Activated T-cell treated with anti-CD3 and anti-CD28 coated beads for 1 hour (primary cell): Measurements from ENCODE around the gene TSPAN2.

Experiments used
- DNase-seq: peaks from one replicate; pipeline ENCODE4 v3.0.0-alpha.2; 2020; ENCODE audit warnings: low read depth

TSPAN2 gene

DNA sequence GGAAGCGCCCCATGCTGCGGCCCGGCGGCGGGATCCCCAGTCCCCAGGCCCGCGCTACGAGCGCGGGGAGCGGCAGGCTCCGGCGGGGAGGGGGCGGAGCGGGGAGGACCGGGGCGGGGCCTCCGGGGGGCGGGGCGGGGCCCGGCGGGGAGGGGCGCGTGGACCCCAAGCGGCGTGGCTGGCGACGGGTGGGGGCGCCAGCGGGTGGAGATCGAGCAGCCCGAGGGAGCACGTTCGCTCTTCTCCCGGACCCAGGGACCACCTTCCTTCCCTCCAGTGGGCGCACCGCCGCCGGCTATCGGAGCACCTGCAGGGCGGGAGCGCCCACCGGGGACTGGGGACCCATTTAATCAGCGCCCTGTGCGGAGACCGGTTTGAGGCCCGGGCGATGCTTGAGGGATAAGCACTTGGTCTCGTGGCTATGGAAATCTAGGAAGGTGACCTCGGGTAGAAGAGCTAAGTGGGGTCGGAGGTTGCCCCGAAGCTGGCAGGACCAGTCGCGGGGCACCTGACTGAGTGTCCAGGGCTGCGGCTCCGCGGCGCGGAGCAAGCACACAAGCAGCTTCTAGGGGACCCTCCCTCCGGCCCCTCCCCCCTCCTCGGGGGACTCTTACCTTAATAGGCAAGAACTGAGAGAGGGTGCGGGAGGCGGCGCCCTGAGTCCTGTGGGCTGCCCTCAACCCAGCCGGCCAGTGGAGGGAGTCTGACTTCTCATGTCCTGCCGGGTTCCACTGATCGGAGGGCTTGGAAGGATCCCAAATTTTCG lies at the start of gene TSPAN2:
TSPAN2 (minus strand) TSS at position 84 of the 766 bp plus-strand sequence; CDS start at position 13, 71 bp downstream.
- peak; percentile 47 for DNase-seq

DNA sequence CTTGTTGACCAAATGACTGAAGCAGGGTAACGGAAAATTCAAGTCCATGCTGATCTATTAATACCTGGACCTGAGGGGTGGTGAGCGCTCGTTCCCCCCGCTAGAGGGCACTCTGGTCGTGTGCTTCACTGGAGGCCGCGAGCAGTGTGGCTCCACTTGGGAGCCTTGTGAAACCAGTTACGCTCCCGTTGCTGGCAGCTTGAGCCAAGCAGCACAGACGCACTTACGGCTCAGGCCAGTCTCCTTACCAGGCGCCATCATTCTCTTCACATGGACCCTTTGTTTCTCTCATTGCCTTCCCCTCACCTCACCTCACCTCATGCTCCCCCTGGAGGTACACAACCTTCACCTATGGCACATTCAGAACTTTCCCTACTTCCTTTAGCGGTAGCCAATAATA lies 49.7 kb upstream of the TSPAN2 start:
- DNase-seq = peak; percentile 50

DNA sequence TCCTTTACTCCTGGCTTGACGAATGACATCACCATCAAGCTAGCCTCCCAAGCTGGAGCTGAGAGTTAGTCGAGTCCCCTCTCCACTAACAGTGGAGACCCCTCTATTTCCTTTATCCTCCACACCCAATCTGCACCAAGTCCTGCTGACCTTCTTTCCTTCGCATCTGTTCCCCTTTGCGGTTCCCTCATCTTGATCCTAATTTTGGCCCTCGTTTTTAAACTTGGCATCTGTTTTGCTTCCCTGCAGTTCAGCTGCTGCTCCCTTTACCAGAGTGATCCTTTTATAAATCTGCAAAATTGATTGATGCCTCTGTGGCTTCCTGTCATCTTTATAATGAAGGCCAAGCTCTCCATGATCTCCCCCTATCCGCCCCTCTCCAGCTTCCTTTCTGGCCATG lies 49.0 kb upstream of the TSPAN2 start:
- no peak for DNase-seq

DNA sequence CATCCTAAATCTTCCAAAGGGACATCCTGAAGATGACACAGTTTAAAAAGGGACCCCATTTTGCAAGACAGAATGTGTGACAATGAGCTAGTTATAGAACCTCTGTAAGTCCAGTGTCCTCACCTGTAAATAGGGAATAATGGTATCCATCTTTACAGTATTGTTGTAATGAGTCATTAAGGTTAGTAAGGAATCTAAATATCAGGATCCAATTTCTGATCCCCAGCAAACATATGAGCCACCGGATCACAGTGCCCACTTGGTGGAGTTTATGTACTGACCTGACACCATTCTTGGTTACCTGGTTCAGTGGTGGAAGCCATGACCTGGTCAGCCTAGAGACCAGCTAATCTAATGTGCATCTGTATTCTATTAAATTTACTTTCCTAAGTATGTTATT lies 47.9 kb upstream of the TSPAN2 start:
- no peak for DNase-seq

DNA sequence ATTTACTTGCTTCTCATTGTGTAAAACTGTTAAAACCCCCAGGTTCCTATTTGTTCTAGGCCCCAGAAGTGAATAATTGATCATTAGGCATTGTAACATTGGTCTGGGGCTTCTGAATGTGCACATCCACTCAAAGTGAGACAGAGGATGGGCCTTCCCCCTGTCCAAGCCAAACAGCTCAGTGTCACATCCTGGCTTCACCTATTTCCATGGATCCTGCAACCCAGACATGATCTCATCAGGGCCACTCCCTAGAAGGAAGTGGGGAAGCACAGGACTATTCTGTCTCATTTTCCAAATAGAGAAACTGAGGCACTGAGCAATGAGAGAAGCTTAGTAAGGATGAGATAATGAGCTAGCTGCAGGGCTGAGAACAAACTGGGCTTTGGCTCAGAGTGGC lies 47.4 kb upstream of the TSPAN2 start:
- DNase-seq = no peak

DNA sequence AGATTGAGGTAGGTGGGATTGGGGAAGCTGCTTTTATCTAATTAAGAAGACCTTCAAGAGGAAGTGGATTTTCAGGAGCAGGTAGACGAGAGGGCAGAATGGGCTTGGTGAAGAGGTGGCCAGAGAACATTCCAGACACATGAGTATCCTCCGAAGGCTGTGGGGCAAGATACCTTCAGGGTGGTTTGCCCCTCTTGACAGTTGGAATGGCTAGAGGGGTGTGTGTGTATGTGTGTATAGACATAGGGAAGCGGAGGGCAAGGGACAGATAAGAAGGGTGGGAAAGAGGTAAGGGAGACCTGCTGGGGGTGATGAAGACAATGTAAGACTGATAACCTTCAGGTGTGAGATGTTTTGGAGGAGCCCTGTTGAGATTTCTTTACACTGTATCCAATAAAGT lies 46.8 kb upstream of the TSPAN2 start:
- DNase-seq = no peak

DNA sequence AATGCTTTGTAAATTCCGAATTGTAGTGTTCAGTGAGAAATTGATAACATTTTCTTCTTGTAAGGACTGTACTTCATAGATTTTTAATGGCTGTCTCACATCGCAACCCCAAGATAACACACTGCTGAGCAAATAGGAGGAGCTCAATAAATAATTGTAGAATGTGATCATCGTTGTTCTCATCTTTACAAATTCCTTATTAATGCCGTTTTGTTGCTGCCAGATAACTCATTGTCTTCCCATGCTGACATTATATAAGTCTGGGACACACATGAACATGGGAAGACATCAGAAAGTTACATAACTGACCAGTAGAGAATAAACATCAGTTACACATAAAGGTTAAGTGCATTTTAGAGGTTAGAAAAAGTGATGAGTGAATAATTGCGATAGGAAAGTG lies 46.4 kb upstream of the TSPAN2 start:
- no peak for DNase-seq

DNA sequence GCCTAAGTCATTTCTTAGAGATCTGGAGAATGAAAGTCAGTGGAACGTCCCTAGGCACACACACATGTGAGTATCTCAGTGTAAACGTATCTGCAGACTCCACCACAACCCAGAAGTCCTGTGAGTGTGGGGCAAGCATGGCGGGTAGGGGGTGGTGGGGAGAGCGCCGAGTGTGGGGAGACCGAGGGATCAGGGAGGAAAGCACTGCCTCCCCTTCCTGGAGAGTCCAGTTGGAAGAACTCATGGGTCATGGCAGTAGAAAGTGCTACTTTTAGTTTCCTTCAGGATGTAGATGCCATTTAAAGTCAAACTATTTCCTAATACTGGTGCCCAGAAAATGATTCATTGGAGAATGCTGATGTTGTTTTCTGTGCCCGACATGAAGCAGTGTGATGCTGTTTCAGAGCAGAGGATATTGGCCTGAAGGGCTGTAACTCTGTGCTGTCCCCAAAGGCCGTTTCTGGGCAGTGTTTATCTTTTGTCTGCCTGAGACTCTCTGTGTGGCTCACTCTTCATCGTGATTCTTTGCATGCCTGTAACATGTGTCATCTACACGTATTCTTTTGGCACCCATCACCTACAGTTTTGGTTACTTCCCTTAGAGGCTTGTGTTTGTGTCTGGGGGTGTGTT lies 45.7 kb upstream of the TSPAN2 start:
- no peak for DNase-seq

DNA sequence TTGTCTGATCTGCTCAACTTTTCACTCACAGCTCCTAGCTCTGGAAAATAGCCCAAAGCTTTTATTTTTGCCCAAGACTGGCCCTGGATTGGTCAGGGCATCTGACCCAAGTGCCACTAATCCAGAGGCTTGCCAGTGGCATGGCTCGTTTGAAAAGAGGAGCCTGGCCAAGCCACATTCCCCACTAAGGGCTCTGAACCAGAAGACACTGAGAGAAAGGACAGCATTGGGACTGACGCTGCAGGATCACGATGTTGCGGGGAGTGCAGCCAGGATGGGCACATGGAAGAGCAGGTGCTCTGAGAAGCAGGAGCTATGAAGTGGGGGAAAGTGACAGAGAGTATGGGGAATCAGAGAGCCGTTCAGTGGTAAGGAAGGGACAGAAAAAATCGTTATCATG lies 44.9 kb upstream of the TSPAN2 start:
- no peak for DNase-seq

DNA sequence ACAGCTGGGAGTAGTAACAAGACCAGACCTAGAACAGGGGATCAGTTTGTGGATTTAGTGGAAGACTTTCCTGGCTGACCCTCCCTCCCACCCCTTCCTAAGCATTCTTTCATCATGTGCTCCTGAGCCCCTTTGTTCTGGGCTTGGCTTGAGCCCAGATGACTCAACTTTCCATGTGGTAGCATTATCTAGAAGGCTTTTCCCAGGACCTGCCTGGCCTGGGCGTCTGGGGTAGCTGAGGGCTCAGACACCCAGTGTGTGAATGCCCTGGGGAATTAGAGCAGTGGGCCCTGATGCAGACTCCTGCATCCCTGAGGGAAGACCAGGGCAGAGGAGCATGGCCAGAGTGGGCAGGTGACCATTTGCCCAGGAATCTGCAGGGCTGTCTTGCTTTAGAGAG lies 44.1 kb upstream of the TSPAN2 start:
- DNase-seq = no peak

DNA sequence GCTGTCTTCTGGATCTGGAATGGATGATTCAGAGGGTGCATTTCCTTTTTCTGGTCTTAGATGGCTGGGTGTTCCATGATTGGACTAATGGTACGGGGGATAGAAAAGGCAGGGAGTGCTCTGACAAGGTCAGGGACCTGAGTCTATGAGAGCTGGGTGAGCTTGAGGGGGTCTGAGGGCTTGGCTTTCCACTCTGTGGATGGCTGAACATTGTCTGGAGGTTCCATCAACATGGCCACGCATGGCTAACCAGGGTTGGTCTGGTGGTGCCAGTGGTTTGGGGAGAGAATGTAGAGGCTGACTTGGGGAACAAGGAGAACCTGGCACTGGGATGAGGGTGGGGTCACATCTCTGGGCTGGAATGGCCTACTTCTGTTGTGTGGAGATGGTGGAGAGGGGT lies 41.5 kb upstream of the TSPAN2 start:
- no peak for DNase-seq

DNA sequence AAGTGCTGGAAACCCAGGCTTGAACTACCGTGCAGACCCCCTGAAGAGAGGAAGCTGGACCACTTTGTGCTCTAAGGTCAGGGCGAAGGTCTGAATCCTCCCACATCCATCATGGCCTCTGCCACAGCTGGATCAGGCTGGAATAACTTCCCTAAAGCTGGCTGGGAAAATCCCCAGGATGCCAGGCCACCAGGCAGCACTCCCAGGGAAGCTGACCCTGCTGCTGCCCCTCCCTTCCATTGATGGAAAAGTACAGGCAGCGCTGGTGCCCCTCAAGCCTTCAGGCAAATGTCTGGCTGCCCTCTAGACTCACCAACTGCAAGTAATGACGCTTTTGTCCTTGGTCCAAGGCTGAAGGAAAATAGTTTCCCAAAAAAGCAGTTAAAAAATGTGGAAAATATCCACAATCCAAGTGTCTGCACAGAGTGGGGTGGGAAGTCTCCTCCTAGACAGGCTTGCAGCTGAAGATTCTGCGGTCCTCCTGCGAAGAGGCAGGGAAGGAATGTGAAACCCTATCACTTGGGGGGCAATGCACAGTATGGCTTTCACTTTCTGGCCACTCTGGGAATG lies 39.9 kb upstream of the TSPAN2 start:
- DNase-seq = no peak

DNA sequence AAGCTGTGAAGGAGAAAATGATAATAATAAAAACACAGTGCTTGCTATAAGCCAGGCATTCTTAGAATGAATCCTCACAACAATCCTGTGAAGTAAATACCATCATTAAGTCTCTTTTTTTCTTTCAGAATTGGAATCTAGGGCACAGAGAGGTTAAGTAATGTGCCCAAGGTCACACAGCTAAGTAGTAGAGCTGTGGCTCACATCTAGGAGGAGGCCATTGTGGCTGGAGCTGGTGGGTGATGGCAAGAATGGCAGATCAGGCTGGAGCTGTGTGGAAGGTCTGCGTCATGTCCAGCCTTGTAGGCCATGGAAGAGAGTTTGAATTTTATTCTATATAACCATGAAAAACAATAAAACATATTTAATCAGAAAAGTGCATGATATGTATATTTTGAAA lies 38.2 kb upstream of the TSPAN2 start:
- DNase-seq = no peak

DNA sequence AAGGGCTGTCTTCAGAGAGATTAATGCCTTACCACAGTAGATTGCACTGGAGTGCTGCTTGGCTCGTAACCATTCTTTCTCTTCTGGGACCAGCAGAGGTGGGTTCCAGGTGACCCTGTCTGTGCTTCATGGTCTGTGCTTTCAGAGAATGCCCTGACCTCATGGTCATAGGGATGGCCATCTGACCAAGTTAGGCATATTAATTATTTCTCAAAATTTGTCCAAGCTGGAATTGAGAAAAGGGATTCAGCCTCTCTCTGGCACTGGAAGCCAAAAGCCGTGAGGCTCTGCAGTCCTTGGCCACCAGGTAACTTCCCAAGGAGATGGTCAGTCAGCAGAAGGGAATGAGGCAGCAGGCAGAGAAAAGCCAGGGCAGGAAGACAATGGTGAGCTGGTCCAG lies 37.2 kb upstream of the TSPAN2 start:
- no peak for DNase-seq

DNA sequence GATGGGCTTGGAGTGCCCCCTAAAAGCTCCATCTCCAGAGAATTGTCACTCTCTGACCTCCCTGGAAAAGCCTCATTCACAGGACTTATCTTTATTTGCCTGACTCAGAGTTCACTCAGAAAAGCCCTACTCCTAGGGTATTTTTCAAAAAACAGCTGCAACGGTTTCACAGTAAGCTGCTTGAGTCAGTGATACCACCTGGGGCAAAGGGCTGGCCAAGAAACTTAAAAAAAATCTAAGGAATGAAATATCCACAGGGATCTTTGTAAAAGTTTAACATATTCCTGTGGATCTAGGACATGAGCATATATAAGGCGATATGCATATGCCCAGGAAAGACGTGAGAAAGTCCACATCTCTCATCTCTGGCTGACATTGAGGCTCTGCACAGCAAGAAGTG lies 33.8 kb upstream of the TSPAN2 start:
- no peak for DNase-seq

DNA sequence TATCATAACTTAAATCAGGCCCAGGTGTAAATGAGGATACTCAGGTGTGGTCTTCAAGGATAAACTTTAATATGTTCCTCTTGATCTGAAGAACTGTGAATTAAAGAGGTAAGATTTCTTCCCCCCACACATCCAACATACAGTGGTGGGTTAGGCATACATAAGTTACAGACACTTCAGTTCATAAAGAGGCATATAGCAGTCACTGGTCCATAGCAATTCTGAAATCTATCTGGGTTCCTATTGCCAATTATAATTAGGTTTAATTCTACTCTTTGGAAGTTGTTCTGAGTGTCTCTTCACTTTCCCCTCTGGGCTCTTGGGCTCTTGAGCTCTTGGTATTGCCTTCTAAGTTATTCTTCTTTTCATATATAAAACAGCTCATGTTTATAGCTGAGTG lies 32.5 kb upstream of the TSPAN2 start:
- DNase-seq = no peak

DNA sequence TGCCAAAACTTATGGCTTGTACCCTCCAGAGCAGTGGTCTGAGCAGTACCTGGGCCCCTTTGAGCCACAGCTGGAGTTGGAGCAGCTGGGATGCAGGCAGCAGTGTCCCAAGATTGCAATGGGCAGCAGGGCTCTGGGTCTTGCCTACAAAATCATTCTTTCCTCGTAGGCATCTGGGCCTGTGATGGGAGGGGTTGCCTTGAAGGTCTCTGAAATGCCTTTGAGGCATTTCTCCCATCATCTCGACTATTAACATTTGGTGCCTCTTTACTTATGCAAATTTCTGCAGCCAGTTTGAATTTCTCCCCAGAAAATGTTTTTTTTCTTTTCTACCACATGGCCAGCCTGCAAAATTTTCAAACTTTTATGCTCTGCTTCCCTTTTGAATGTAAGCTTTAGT lies 31.0 kb upstream of the TSPAN2 start:
- DNase-seq = no peak

DNA sequence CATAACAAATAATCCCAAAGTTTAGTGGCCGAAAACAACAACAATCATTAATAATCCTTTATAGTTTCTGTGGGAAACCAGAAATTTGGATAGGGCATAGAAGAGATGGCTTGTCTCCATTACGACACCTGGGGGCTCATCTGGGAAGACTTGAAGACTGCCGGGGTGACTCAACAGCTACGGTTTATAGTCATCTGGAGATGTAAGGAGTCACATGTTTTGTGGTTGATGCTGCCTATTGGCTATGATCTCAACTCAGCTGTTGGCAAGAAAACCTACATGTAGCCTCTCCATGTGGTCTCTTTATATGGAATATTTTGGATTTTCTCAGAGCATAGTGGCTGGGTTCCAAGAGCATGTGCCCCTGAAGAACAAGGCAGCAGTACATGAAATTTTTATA lies 29.3 kb upstream of the TSPAN2 start:
- no peak for DNase-seq

DNA sequence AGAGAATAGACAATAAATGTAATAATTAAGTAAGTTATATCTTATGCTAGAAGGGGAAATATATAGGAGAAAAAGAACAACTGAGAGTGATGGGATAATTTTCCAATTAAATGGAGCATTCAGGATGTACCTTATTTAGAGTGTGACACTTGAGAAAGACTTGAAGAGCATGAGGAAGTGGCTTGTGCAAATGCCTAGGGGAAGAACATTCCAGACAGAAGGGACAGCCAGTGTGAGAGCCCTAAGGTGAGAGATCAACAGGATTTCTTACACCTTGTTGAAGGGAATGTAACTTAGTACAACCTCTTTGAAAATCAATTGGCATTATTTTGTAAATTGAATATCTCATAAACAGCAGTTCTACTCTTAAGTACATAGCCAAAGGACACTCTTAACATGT lies 28.8 kb upstream of the TSPAN2 start:
- DNase-seq = no peak

DNA sequence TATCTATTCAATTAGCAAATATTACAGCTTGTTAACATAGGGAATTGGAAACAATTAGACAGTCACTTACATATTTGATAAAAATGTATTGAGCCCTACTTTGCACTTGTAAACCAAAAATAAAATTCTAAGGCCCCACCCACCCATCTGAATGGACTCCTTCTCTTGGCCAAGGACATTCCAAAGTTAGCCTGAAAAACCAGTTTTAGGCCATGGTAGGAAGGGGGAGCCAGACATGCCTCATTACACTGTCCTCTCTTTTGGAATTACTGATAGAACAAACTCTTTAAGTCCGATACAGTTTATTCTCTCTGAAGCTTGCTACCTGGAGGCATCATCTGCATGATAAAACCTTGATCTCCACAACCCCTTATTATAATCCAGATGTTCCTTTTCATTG lies 28.0 kb upstream of the TSPAN2 start:
- no peak for DNase-seq

DNA sequence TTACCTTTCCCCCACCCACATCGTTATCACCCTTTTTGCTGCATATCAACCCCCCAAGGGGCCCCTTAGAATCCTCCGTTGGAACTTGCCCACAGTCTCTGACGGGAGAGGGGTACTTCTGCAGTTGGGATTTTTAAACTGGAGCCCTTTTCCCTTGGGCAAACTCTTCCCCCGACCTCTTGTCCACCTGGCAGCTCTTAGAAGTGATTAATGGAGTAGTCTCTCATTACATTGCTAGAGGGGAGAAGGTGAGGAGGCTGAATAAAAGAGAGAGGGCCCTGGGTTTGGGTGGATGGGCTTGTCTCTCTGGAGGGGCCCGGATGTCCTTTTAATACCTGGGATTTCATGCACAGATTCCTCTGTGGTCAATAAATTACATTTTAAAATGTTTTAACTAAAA lies 27.2 kb upstream of the TSPAN2 start:
- no peak for DNase-seq

DNA sequence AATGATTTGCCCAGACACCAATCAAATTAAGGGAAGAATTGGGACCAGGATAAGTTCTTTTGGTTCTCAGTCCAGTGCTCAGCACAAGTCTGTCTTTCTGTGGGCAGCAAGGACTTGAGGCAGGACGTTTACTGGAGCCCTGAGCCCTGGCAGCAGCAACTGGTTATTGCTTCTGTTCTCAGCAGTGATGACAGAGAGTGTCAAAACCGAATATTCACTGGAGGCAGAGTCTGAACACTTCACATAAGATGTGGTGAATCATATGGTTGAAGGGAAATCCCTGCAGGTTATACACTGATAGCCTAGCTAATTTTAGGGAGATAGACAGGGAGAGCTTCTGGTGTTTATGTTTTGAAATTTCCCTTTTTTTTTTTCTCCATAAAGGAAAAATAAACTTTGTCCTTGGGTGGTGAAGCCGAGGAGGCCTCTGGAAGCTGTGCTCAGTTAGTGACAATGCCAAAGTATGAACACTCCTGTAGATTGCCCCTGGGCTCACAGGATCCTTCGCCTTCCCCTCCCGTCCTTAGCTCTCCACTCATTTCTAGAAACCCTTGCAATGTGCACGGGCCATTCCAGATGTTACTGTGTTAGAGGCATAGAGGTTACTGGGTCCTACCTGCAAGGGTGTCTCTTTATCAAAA lies 26.3 kb upstream of the TSPAN2 start:
- DNase-seq = no peak

DNA sequence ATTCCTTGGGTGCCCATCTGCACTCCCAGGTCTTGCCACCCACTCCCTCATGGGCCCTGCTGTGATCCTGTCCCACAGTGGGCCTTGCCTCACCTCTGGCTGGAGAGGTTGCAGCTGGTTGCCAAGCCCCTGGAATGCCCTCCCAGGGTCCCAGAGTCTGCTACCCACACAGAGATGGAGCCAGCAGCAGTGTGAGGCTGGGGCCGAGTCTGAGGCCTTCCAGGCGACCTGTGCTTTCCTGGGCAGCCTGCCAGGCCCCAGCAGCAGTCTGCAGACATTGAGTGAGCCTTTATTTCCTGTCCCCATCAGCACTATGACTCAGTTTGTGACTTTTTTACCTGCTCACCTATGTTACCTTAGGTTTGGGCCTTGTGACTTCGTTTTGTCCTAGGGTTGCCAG lies 25.0 kb upstream of the TSPAN2 start:
- DNase-seq = no peak
